Urinary bladder (tissue), 2 donors: ENCODE results near the gene CDH13. TPM values are rescaled to one million over a fixed set of nuclear protein-coding genes. Genes with fewer than 3 reads are reported as not detected.

Source experiments
- polyA plus RNA-seq: library from polyadenylated mRNA; stranded (reverse); fragments of 200-250 nt; gene quantifications from one replicate; pipeline ENCODE4 v1.2.3, GENCODE V29; 2013
- small RNA-seq: library from RNA; depleted of rRNA; stranded (forward); fragments of <200 nt; gene quantifications from one replicate; pipeline ENCODE3, GENCODE V24; 2014
- total RNA-seq: library from RNA; depleted of rRNA; stranded (reverse); fragments of >200 nt; gene quantifications from one replicate; pipeline ENCODE4 v1.2.3, GENCODE V29; 2014
- donor health status: healthy.

CDH13 gene
- total and polyA plus RNA-seq, 2 donors, result 18.9 to 21.5 TPM

Small RNA genes within 50 kb of the gene (small RNA-seq; reads per million reads assigned to genes)
- gene AC099506.2 (not detected), gene MIR3182 (not detected), gene MIR8058 (not detected)
